ENCODE data around the gene C1orf52.

Gene C1orf52

DNA sequence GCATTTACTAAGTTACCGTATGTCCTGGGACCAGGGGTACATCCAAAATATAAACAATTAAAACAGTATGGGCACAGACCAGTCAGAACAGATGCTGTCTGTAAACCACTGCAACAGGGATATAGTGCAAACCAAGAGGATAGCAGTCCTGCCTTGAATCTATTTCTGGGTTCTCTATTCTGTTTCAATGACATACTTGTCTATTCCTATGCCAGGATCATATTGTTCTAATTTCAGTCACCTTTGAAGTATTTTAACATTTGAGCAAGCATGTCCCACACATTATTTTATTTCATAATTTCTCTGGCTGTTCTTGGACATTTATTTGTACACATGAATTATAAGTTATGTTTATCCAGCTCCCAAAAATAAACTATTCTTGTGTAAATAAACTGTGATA lies 30.5 kb downstream of the C1orf52 start:
- DNase-seq, result no peak

DNA sequence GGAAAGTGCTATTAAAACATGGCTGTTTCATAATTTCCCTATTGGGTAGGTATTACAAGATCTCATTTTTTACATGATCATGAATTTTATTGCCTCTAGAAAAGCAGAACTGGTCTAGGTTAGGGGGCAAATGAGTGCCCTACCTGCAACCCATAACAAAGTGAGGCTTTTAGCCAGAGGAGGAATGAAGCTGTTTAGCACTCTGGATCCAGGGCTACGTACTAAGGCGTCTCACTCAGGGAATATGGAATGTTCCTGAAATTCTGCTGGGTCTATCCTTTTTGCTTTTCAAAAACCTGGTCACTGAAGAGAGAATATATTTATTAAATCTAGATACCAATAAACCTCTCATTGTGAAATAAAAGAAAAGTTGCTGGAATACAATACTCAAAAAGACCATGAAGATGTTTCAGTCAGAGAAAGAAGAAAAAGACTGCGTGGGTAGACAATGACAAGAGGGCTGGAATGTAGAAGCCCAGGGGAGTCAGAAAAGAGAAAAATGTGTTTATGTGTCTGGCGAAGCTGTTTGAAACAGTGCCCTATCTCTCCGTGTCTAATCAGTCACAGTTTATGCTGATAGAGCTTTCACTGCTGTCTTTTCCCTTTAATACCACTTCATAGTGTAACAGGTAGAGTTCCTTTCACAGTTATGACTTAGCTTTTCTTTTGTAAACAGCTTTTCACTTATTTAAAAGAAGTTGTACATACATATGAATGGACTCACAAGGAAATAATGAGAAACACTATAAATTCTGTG lies 33.7 kb downstream of the C1orf52 start:
- DNase-seq, result no peak

DNA sequence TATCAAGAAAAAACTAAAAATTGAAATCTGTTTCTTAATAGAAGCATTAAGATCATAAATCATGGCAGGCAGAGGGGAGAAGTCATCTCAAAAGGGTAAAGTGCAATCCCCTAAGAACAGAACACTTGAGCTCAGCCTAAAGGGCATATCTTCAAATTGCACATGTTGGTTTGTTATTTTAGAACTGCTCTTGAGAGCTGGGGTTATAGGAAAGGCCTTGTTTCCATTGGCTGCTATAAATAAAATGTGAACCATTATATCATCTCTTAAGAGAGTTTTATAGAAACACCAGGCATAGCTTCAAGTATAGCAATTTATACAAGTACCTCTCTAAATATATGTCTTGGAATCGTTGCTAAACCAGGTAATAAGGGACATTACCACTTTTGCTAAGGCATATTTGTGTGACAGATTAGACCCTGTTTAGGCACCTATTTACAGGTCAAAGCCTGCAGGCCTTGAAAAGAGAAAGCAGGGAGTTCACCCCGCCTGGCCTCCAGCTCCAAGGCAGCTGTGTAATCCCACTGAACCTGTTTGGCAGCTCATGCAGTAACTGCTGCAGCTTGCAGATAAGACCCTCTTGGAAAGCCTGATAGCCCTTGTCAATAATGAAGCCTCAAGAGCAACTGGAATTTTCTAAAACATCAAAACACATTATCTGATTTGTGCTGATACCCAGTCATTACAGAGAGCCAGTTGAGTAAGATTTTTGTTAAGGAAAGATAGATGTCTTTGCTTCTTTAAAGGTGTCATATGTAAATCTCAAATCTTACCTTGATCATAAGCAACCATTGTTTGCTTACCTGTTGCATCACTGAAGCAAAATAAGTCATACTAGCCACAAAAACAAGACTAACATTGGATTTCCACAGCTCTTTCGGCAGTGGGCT lies 34.5 kb downstream of the C1orf52 start:
- no peak for DNase-seq

GRCh38 chr1:85224295-85224694 lies 35.2 kb downstream of the C1orf52 start:
- DNase-seq, result no peak

- DNase-seq, result no peak
These were observed 36.1 kb downstream of the C1orf52 start for GRCh38 chr1:85223334-85223733.

DNA sequence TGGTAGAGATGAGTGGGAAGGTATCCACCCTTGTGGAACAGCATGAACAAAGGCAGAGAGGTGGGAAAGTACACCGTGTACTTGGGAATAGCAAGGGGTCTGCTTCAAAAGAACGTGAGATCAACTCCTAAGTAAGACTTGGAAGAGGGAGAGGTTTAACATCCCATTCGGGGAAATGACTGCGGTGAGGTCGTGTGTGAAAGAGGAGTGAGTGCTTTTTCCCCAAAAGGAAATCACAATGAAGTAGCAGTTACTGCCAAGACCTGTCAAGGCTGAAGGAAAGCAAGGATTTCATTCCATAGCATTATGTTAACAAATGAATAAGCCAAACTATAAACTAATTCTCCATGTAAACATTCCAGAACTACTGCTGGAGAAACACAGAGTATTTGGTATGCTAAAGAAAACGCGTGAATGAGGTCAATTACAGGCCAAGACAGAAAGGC lies 38.7 kb downstream of the C1orf52 start:
- no peak for DNase-seq

DNA sequence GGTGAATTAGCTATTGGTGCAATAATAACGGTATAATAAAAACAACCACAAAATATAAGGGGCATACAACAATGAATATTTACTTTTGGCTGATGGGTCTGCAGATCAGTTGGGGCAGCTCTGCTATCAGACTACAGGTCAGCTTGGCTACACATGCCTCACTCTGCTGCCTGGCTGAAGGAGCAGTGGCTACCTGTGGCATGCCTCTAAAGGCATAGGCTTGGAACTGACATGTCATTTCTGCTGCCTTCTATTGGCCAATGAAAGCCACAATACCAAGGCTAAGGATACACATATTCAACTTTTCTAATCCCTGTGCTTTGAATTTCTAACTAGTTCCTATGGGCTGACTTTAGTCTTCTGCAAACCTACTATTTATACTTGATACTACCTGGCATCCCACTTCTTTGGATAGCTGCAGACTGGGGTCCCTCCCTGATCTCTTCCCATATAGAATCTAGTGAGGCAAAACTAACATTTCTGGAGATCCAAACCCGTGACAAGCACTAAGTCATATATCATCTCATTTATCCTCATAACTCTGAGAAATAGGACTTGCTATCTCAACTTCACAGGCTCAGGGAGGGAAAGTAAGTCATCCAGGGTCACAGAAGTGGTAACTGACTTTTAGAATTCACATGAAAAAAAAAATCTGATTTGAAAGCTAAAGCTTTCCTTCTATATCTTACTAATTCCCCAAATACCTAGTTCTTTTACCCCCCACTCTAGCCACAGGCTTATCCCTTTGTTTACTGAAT lies 39.4 kb downstream of the C1orf52 start:
- no peak for DNase-seq

GRCh38 chr1:85216697-85217096 lies 42.8 kb downstream of the C1orf52 start:
- no peak for DNase-seq

GRCh38 chr1:85214654-85215053 lies 44.8 kb downstream of the C1orf52 start:
- DNase-seq, result no peak

- no peak for DNase-seq
These were observed 51.0 kb downstream of the C1orf52 start for GRCh38 chr1:85208488-85208887.

- no peak for DNase-seq
These were observed 55.8 kb downstream of the C1orf52 start for GRCh38 chr1:85203573-85204171.

DNA sequence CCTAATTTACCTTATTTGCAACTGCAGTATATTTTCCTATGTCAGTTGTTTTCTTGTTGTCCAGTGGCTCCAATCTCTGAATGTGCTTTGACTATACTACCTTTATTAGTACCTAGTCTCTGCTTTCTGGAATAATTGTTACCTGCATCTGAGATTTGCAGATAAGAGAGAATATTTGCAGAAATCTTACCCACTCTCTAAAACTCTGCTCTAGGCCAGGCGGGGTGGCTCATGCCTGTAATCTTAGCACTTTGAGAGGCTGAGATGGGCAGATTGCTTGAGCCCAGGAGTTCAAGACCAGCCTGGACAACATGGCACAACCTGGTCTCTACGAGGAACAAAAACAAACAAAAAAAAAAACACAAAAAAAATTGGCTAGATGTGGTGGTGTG lies 56.6 kb downstream of the C1orf52 start:
- no peak for DNase-seq

DNA sequence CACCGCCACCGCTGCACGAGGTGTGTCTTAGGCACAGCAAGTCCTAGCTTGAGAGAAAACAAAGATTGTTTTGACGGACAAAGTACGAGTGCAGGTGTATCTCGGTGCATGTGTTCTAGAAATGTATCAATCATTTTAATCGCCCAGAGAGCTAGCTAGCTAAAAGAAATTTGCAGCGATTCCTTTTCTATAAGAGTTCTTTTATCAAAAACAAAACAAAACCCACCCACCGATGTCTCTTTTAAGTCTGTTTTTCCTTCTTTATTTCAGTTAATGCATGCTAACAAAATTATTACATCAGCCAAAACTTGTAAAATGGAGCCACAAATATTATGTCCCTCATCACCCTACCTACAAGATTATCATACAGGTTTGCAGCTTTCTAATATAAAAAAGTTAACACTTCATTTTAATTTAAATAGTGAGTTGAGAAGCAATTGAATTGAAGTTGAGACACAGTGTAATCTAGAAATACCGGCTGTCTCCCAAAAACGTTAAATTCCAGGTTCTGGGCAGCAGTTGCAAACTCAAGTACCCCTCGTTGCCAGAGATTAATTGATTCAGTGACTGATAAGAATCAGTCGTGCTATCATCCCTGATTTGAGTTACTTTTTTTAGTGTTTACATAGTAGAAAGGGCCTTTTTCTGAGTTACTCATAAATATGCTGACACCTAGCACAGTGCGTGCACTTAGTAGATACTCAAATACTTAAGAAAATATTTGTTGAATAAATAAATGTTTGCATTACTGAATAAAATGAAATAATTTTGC lies 57.2 kb downstream of the C1orf52 start:
- no peak for DNase-seq

DNA sequence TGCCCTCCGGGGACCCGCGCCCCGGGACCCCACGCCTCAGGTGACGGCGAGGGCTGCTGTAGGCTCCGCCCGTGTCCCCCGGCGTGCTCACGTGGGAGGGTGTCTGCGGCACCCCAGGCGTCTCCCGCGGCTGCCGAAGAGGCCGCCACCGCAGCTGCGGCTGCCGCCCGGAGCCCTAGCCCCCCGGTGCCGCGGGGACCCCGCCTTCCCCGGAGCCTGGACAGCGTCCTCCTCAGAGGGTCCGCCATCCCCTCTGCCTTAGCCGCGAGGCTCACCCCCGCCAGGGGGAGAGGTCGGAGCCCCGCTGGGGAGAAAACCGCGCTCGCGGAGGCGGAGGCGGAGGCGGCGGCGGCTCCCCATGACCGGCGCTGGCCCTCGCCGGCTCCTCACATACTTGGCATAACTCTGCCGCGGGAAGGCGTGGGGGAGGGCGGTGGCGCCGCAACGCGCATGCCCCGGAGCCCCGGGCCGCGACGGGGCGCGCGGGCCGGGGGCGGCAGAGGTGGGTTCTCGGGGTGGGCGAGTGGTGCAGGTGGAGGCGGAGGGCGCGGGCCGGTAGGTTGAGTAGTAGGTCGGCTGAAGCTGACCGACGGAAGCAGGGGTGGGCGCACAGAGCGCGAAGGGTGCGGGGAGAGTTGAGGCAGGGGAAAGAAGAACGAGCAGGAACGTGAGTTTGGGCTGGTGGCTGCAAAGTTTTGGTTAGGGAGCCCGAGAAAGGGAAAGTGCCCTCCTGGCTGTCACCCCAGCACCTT lies 57.9 kb downstream of the C1orf52 start:
- DNase-seq, result peak; percentile 16

GRCh38 chr1:85200463-85201339 lies 58.8 kb downstream of the C1orf52 start, which contains the start of gene SYDE2:
SYDE2 (minus strand) TSS chr1:85201016; CDS start chr1:85200996, 20 bp downstream.
- peak; percentile 61 for DNase-seq

All from NCI-H446 treated with DMSO at 0.1 percent for 48 hours (cell line).